Ureter (tissue), 1 donor: Measurements from ENCODE around the gene KCNC3. TPM values are rescaled to one million over a fixed set of nuclear protein-coding genes. Genes with fewer than 3 reads are reported as not detected.

Experiments
- DNase-seq: peaks from one replicate; pipeline ENCODE4 v3.0.0-alpha.2; 2020; ENCODE audit warnings: low spot score
- total RNA-seq: library from RNA; stranded (reverse); gene quantifications from one replicate; pipeline ENCODE4 v1.2.4, GENCODE V29; 2023
- donor health status: DM: yes; HTN: yes; CAD: no.

The KCNC3 gene
- 22.4 TPM for total RNA-seq

DNA sequence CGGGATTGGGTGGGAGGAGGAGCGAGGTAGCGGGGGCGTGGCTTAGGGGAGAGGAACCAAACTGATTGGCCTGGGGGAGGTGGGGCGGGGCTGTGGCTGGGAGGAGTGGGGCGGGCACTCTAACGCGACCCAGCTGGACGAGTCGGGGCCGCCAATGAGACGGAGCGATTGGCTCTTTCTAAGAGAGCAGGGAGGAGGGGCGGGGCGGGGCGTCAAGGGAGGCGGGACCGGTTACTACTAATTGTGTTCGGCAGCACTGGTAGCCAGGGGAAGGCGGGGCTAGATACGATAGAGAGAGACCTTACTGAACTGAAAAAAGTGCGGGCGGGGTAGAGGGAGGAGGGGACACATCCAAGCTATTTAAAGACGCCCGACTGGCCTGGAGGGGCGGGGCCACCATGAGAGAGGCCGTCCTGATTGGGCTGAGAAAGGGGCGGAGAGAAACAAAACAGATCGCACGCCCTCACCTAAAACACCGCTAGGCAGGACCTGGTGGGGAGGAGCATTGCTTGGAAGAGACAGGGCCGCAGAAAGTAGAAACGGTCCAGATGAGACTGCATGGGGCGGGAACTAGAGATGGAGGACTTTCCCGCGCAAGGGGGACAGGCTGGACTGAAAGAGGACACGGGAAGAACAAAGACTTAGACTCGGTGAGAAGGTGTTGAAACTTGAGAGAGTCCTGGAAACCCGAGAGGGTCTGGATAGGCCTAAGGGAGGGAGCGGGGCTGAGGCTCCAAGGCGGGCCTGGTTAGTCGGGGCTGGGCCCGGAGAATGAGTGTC lies at the start of gene KCNC3:
KCNC3 (minus strand) TSS at position 232 of the 780 bp plus-strand sequence. CDS start 295 bp downstream, outside the sequence.
- peak; percentile 99 for DNase-seq

DNA sequence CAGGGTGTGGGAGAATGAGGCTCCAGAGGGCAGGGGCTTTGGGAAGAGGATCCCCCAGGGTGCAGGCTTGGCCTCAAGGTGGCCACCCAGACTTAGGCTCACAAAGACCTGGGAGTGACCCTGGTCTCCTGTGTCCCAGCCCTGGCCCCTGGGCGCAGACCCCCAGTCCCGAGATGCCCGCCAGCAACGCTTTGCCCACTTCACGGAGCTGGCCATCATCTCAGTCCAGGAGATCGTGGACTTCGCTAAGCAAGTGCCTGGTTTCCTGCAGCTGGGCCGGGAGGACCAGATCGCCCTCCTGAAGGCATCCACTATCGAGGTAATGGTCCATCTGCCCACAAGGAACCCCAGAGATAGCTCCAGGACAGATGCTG lies 49.7 kb upstream of the KCNC3 start:
- no peak for DNase-seq

- no peak for DNase-seq
Measured at GRCh38 chr19:50378169-50378862, 49.1 kb upstream of the KCNC3 start.

GRCh38 chr19:50377517-50377916 lies 48.3 kb upstream of the KCNC3 start:
- no peak for DNase-seq

GRCh38 chr19:50377051-50377461 lies 47.9 kb upstream of the KCNC3 start:
- no peak for DNase-seq

DNA sequence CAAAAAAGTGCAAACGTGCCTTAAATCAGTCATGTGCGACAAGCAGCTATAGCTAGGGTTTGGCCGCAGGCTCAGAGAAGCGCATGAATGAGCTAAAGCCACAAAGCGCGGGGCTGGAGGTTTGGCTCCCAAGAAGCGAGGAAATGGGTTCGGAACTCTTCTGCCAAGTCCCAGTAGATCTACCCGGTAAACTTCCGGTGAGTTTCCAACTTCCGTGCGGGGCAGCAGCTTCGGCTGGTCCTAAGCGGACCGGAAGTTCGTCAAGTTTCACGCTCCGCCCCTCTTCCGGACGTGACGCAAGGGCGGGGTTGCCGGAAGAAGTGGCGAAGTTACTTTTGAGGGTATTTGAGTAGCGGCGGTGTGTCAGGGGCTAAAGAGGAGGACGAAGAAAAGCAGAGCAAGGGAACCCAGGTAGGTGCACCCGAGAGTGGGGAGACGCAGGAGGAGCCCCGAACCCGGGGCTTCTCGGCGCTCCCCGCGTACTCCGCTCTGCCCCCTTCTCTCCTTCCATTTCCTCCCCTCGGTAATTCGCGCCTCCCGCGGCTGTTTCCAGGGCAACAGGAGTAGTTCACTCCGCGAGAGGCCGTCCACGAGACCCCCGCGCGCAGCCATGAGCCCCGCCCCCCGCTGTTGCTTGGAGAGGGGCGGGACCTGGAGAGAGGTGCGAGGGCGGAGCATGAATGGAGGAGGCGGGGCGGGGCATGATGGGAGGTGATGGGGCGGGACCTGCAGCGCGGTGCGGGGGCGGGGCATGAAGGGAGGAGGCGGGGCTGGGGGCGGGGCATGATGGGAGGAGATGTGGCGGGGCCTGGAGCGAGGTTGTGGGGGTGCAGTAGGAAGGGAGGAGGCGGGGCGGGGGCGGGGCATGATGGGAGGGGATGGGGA lies 47.2 kb upstream of the KCNC3 start, which contains the start of gene NR1H2:
NR1H2 (plus strand) TSS at position 292 of the 885 bp plus-strand sequence. CDS start 1,149 bp downstream, outside the sequence.
- peak; percentile 97 for DNase-seq

GRCh38 chr19:50371914-50372475 lies 42.8 kb upstream of the KCNC3 start:
- no peak for DNase-seq

DNA sequence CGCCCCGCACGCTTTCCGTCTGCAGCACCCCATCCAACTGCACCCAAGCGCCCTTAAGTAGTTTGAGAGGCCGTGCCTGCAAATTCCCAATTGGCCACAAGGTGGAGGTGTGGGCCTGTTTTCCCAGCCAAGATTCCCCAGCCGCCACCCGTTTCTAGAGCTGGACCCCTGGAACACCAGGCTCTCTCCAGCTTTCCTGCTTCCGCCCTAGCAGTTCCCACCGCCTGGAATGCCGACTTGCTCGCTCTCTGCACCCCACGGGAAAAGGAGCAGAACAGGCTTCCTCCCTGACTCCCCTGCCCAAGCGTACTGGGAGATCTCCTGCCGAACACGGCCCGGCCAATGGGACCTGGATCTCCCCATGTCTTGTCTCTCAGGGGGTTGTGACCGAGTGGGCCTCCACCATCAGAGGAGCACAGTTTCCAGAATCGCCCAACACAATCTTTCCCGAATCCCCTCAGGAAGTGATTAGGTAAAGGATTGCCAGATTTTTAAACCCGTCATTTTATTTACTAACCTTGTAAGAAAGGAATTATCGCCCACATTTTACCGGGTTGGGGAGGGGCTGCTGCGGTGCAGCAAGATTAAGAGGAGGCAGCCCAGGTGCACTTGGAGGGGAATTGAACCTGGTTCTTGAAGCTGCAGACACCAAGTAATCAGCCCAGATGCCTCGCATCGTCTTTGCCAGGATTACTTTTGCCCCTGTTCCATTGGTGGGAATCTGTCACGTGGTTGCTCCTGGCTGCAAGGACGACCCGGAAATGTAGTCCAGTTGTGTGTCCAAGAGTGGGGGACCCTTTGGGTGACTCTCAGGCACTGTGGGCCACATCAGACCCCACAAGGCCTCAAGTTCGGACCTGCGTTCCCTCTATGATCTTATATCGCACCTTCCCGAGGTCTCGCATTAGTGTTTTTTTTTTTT lies 39.7 kb upstream of the KCNC3 start:
- peak; percentile 87 for DNase-seq

DNA sequence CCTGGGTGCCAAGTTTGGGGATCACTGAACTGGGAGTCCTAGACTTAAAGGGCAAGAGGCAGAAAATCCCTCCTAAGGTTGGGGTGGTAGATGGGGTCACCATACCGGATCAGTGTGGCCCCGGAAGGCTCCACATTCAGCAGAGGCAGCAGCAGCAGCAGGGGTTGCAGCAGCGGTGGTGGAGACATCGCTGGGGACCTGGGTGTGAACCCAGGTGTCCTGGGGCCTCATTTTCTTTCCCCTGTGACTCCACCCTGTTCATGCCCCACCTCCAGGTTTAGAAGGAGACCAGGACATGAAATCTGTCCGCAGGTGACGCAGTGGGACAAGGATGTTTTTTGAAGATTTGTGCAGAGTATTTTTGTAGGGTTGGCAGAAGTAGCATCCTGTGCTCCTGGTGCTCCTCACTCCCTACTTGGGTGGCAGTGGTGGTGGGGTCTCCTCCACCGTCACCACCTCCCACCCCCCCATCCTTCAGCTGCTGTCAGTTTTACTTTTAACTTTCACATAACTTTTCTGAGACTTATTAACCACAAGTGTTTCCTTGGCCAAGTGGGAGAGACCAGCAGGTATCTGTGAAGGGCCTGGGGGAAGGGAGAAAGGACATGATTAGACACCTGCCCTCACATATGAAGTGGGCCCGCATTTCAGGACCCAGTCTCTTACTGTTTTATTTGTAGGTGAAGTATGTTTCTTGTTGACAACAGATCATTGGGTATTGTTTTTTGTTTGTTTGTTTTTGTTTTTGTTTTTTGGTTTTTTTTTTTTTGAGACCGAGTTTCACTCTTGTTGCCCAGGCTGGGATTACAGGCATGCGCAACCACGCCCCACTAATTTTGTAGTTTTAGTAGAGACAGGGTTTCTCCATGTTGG lies 36.5 kb upstream of the KCNC3 start, which contains the start of gene NAPSA:
NAPSA (minus strand) TSS at position 206 of the 873 bp plus-strand sequence; CDS start at position 188, 18 bp downstream.
- DNase-seq = no peak

DNA sequence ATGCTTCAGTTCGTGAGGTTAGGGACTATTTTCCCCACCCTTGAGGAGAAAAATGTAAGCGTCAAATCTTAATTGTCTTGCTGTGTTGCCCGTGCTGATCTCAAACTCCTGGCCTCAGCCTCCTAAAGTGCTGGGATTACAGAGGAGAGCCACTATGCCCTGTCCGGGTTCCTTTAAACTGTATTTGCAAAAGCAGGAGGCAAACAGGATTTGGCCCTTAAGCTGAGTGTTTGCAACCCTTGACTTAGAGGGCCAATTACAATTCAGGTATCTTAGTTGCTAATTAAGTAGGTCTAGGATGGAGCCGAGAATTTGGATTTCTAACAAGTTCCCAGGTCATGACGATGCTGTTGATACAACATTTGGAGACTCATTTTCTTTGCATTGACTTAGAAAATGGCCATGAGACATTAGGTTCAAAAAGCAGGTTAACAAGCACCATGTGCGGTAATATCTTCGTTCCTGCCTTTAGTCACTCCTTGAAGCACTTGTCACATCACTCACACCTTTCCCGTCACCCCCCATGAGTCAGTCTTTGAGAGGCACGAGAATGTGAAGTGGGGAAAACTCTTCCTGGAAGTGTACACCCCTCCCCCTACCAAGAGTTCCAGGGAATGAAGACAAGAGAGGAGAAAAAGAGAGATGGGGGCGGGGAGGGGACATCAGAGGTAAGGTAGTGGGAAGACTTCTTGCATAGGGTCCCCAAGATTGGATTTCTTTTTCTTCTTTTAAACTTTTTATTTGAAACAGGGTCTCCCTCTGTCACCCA lies 33.7 kb upstream of the KCNC3 start:
- no peak for DNase-seq

DNA sequence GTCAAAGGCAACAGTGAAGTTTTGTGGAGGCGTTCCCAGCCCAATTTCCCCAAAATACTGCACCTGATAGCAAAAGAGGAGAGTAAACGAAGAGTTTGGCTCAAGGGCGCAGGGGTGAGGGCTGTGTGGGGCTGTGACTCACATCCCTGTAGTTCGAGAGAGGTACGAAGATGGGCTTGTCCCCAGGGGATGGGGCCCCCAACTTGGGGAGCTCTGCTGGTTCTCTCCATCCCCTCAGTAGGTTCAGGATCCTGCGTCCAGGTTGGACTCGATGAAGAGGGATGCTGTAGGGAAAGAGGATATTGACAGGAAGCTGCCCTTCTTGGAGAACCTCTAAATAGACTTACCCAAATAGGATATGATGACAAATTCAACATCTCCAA lies 32.8 kb upstream of the KCNC3 start:
- no peak for DNase-seq

DNA sequence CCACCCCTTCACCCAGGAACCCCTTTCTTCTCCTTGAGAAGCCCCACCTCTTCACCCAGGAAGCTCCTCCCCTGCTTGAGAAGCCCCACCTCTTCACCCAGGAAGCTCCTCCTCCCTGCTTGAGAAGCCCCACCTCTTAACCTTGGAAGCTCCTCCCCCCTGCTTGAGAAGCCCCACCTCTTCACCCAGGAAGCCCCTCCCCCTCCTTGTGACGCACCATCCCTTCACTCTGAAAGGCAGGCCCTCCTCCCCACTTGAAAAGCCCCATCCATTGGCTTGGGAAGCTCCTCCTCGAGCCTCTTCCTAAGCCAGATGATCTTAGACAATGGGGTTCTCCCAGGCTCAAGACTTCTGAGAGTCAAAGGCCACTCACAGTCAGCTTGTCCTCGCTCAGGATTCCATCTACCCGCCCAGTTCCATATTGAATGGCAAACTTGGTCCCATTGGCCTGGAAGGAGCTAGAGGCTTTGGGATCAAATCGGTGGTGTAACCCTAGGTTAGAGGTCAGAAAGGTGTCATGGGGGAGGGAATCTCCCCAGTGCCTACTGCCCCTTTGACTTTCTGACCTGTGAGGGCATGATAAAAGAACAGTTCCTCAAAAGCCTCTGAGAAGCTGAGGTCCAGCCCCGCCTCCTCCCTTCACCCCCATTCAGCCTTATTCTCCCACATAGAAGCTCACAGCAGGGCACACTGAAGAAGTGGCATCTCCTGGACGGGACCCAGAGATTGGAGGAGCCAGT lies 32.3 kb upstream of the KCNC3 start:
- DNase-seq = no peak

DNA sequence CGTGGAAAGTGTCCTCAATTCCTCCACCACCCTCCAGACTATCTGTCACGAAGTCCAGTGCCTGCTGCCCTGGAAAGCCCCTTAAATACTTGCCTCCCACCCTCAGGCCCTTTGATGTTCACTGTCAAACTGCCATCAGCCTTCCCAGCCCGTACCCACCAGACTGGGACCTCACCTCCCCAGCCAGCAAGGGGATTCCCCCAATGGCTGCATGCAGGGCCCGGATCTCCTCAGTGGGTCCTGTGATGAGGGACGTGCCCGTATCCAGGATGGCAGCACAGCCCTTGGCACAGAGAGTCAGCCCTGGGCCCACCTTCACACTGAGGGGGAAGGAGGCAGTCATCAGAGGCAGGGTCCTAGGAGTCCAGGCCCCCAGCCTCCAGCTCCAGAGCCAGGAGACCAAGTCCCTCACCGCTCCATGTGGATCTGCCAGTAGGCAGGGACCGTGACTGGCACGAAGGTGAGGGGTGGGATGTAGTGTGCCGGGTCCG lies 30.2 kb upstream of the KCNC3 start:
- no peak for DNase-seq

DNA sequence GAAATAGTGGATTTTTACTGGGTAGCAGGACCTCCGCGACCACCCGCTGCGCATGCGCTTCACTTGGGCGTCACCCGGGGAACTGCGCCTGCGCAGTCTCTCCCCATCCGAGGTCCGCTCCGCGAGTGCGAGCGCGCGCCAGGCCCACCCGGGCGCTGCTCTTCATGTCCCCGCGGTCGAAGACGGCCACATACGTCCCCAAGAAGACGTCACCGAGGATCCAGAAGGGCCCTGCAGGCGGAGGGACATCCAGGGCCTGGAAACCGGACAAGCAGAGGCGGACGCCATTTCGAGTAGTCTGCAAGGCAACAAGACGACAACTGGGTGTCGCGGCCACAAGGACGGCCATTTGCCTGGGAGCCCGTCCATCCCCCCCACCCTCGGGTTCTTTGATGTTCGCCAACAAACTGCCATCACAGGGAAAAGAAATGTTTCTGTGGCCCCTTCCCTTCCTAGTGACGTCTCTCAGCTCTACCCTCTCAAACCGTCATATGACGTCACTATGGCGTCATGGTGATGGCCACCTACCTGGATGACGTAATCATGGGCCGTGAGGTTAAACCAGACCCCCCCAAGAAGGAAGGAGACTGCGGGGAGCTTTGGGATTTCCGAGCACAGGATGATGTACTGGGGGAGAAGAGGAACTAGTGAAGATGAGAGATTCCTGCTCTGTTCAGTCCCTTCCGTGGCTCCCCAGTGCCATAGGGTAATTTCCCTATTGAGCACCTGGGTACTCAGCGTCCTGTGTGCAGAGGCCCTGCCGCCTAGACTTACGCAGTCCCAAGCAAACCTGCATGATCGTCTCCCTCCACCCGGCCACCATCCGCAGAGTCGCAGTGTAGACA lies 29.5 kb upstream of the KCNC3 start:
- no peak for DNase-seq

GRCh38 chr19:50357178-50358100 lies 28.3 kb upstream of the KCNC3 start:
- peak; percentile 81 for DNase-seq

- no peak for DNase-seq
Measured at GRCh38 chr19:50356691-50357177, 27.6 kb upstream of the KCNC3 start.
